Measurements from ENCODE around the gene NIPSNAP2.
"Not testable (repeated sequence)": the region's sequence is repeated elsewhere in the genome, so short reads cannot be mapped to it uniquely, and the experiment has no call there.

The NIPSNAP2 gene

GRCh38 chr7:55975988-55976633 is 11.7 kb downstream of the NIPSNAP2 start:
- no peak for DNase-seq (ENCODE audit: low read depth)

DNA sequence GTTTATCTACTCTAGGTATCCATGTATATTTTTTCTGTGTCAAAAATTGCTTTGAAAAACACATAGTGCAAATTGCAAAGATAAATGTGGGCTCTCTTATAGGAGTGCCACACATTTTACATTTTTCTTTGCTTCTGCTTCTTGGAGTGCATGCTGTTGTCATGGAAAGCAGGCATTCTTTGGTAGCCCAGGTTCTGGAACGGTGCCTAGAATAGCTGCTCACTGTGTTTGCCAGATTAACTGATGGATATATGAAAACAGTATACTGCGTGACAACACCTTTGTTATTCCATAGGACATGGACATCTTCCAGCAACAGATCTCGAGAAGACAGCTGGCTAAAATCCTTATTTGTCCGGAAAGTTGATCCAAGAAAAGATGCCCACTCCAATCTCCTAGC is 13.4 kb downstream of the NIPSNAP2 start:
- no peak for DNase-seq (ENCODE audit: low read depth)

GRCh38 chr7:55980266-55980665 is 15.9 kb downstream of the NIPSNAP2 start:
- no peak for DNase-seq (ENCODE audit: low read depth)

DNA sequence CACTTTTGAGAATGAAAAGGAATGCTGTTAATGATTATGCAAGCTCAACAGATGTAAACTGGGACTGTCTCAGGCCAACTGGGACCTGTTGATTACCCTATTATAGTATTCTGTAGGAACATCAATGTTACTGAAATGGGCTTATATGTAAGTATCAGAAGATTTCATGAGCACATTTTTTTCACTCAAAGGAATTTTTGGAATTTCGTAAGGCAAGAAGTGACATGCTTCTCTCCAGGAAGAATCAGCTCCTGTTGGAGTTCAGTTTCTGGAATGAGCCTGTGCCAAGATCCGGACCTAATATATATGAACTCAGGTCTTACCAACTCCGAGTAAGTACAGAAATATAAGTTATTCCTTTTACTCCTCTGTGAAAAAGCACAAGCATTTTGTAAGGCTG is 19.2 kb downstream of the NIPSNAP2 start:
- no peak for DNase-seq (ENCODE audit: low read depth)

DNA sequence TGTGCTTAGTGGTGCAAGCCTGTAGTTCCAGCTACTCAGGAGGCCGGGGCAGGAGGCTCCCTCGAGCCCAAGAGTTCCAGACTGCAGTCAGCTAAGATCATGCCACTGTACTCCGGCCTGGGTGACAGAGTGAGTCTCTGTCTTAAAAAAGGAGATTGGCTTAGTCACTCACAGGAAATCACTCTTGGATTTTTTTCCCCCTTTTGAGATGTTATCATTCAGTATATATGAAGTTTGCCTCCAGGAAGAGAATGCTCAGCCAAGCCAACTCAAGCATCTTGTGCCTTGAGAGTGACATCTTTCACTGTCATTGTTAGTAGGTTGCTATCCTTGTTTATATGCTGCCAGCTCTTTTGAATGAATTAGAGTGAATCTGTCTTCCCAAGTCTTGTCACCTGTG is 28.0 kb downstream of the NIPSNAP2 start:
- no peak for DNase-seq (ENCODE audit: low read depth)

DNA sequence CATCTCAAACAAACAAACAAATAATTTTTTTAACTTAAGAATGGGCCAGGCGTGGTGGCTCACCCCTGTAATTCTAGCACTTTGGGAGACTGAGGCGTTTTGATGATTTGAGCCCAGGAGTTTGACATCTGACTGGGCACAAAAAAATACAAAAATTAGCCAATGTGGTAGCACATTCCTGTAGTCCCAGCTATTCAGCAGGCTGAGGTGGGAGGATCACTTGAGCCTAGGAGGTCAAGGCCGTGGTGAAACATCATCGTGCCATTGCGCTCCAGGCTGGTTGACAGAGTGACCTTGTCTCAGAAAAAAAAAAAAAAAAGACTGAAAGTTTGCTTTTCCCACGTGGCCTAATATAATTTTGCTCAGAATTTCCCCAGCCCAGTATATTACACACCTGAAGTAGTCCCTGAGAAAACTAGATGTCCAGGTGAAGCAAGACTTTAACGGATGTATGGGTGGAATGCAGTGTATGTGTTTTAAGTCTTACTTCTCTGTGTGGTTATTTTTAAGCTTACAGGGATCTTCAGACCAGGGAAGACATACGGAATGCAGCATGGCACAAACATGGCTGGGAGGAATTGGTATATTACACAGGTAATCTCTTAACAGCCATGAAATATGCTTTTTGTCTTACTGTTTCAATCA is 32.6 kb downstream of the NIPSNAP2 start:
- DNase-seq (ENCODE audit: low read depth), result no peak

- DNase-seq (ENCODE audit: low read depth), result no peak
These were observed 39.4 kb downstream of the NIPSNAP2 start for GRCh38 chr7:56003749-56004148.

GRCh38 chr7:56007167-56007652 is 42.8 kb downstream of the NIPSNAP2 start:
- DNase-seq (ENCODE audit: low read depth), result no peak

- no peak for DNase-seq (ENCODE audit: low read depth)
These were observed 43.5 kb downstream of the NIPSNAP2 start for GRCh38 chr7:56007891-56008290.

DNA sequence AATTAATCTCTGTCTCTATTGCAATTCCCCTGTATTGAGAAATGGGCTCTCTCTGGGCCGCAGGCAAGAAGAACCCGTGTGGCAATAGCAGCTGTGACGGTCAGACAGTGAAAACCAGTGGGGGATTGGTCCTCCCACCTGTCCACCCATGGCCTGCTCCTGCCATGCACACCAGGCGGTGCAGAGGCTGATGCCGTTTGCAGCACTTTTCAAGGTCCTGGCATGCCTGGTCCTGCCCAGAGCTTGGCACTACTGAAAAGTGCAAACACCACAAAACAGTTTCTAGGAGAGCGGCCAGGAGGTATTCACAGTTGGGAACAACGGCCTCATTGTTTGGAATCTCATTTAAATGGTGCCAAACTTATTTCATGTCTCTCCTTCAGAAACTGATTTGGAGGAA is 45.3 kb downstream of the NIPSNAP2 start:
- DNase-seq (ENCODE audit: low read depth), result no peak

DNA sequence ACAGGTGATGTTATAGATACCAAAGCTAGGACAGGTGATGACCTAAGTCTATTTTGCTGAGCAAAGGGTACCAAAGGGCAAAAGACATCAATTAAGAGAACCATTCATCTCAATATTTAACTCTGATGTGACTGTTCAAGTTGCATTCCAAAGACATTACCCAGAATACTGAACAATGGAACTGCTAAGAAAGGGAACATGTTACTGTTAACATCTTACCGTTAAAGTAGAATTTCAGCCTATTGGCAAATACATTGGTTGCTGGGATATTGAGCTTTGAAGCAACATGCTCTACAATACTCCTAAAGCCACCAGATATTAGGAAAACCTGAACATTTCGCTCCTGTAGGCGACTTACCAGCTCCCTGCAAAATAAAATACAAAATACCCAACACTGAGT is 52.6 kb downstream of the NIPSNAP2 start:
- DNase-seq (ENCODE audit: low read depth), result not testable (repeated sequence)

- no peak for DNase-seq (ENCODE audit: low read depth)
These were observed 55.1 kb downstream of the NIPSNAP2 start for GRCh38 chr7:56019501-56019900.

DNA sequence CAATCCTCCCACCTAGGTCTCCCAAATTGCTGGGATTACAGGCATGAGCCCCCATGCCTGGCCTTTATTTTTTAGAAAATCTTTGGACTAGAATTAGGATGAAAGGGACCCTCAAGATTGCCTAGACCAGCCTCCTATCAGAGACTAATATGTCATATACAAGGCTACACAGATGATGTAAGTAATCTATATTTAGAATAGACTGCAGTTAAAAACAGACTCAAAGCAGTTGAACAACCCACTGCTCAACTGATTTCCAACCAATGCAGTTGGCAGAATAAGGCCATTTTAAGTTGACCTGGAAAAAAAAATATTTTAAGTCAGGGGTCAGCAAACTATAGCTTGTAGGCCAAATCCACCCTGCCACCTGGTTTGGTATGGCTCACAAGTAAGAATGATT is 59.1 kb downstream of the NIPSNAP2 start:
- no peak for DNase-seq (ENCODE audit: low read depth)

DNA sequence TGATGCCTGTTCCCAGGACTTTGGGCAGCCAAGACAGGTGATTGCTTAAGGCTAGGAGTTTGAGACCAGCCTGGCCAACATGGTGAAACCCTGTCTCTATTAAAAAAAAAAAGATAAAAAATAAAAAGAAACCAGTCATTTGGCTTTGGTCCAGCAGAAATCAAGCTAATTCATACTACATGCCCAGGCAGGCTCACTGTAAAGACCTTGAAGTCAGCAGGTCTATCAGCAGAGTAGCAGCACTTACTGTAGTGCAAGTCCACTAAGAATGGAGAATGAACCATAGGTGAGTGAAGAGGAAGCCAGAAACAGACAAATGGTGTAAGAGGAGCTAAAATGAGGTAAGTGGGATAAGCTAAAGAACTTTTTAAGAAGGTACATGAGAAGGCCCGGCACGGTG is 62.2 kb downstream of the NIPSNAP2 start:
- DNase-seq (ENCODE audit: low read depth), result no peak

DNA sequence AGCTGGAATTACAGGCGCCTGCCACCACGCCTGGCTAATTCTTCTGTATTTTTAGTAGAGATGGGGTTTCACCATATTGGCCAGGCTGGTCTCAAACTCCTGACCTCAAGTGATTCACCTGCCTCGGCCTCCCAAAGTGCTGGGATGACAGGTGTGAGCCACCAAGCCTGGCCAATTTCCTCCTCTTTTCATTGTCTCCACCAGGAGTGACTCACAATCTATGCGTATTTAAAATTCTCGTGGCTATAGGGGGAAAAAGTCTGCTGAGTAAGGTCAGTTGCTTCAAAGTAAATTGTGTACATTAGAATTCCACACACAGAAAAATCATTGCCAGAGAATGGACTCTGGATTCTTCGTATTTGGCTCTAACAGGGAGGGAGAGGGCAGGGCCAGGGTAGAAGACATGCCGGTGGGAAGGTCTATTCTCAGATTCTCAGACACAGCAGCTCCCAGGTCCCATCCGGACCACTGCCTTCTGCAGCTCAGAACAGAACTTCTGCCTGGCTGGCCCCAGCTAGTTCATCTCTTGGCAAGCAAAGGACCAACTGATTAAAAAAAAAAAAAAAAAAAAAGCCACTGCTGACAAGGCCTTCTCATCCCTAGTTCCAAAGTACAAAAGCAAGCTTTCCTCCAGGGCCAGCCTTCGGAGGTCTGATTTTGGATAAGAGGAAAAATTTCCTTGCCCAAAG is 64.7 kb downstream of the NIPSNAP2 start:
- no peak for DNase-seq (ENCODE audit: low read depth)

- no peak for DNase-seq (ENCODE audit: low read depth)
These were observed 66.0 kb downstream of the NIPSNAP2 start for GRCh38 chr7:56030340-56030739.

- not testable (repeated sequence) for DNase-seq (ENCODE audit: low read depth)
These were observed 67.2 kb downstream of the NIPSNAP2 start for GRCh38 chr7:56031556-56031955.

DNA sequence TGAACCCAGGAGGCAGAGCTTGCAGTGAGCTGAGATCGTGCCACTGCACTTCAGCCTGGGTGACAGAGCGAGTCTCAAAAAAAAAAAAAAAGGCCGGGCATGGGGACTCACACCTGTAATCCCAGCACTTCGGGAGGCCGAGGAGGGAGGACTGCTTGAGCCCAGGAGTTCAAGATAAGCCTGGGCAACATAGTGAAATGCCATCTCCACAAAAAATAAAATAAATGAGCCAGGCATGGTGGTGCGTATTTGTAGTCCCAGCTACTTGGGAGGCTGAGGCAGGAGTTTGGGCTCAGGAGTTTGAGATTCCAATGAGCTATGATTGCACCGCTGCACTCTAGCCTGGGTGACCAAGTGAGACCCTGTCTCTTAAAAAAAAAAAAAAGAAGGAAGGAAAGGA is 68.2 kb downstream of the NIPSNAP2 start:
- DNase-seq (ENCODE audit: low read depth), result not testable (repeated sequence)

DNA sequence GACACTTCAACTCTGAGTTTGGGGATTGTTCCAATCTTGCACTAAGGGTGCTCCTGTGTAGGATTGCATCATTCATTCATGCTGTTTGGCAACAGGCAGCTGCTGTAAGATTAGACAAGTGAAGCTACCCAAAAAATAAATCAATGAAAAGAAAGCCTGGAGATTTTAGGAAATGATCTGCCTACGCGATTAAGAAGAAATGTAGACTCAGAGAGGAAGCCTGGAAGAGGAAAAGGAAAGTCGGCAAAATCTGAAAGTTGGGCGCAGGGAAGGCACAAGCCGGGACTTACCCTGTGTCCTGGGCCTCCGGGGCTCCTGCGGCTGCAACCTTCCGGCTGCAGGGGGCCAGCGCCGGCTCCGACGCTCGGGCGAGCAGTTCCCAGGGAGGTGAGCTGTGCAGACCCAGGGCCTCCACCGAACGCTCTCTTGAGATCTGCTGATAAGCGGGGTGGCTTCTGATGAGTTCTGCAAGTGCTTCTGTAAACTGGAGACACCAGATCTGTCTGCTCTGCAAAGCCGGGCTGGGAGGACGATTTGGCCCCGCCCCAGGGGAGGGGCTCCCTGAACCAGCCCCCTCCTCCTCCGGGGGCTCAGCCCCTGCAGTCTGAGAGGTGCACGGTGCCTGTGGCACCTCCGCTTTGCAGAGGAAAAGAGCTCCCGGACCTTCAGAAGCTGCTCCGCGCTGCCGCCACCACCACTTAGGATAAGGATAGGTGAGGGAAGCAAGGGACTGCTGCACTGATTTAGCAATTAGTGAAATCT is 69.5 kb downstream of the NIPSNAP2 start:
- DNase-seq (ENCODE audit: low read depth), result peak; percentile 58

DNA sequence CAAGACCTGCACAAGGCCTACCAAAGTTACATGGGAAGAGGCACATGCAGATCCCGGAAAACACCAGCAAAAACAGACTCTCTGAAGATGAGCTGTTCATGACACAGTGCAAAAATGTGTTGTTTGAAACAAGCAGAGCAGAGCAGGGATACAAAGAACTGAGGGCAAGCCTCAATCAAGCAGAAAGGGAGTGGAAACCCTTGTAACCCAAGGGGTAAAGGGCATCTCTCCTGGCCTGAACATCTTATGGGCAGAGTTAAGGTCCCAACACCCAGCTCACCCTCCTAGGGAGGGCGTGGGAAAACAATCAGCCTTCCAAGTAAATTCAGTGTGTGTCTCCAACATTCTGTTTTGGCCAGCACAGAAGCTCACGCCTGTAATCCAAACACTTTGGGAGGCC is 76.3 kb downstream of the NIPSNAP2 start:
- DNase-seq (ENCODE audit: low read depth), result no peak

GRCh38 chr7:56045758-56046157 is 81.4 kb downstream of the NIPSNAP2 start:
- DNase-seq (ENCODE audit: low read depth), result not testable (repeated sequence)

DNA sequence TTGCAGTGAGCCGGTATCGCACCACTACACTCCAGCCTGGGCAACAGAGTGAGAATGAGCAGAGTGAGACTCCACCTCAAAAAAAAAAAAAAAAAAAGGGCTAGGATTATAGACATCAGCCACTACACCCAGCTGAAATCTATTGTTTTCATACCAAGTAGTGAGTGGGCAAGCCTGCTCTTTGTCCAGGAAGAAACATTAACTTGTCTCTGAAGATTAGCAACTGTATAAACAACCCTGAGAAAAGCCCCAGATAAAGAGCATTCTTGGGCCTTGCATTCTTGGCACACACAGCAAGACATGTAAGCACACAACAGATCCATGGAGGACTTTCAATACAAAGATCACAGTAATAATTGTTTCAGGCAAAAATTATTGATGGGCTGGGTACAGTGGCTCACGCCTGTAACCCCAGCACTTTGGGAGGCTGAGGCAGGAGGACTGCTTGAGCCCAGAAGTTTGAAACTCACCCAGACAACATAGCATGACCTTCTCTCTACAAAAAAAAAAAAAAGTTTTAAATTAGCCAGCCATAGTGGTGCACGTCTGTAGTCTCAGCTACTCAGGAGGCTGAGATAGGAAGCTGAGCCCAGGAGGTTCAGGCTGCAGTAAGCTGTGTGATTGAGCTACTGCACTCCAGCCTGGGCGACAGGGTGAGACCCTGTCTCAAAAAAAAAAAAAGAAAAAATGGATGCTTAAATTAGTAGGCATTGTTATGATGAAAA is 82.5 kb downstream of the NIPSNAP2 start:
- no peak for DNase-seq (ENCODE audit: low read depth)
